Caco-2 (cell line): Measurements from ENCODE around the gene CR2. TPM values are rescaled to one million over a fixed set of nuclear protein-coding genes. Genes with fewer than 3 reads are reported as not detected.

Experiments
- BruUV-seq: library from RNA; stranded (reverse); fragments of 400-500 nt; replicated peaks from 2 replicates; lab custom pipeline; 2021; lab: Mats Ljungman, UMichigan
- CTCF ChIA-PET: fragments of 300-600 bp; sonication (Branson Sonifier 250); formaldehyde crosslinking; loops from one replicate; lab custom pipeline; 2022; ENCODE audit warnings: antibody characterized with exemption; lab: Charles Lee
- POLR2A ChIA-PET: fragments of 300-600 bp; sonication (Branson Sonifier 250); formaldehyde crosslinking; loops from one replicate; lab custom pipeline; 2022; ENCODE audit warnings: antibody characterized with exemption; lab: Charles Lee
- DNase-seq, 2 experiments: peaks; one replicate each; pipeline versions ENCODE4 v3.0.0 to v3.0.0-alpha.2; 2020 to 2022
- H3K27me3 ChIP-seq: replicated peaks from 2 replicates; pipeline ENCODE4 v1.6.0; 2011; ENCODE audit warnings: low read length; ENCODE audit not compliant: control insufficient read depth, insufficient read depth
- H3K36me3 ChIP-seq: 2 replicates; pipeline ENCODE4 v1.5.1; 2011; ENCODE audit warnings: low read length; ENCODE audit not compliant: control insufficient read depth, insufficient read depth
- H3K4me1 ChIP-seq: fragments of 250-450 bp; sonication (Bioruptor Pico); 2 replicates; pipeline ENCODE4 v1.5.1; 2020; ENCODE audit warnings: mild to moderate bottlenecking
- H3K4me3 ChIP-seq: 2 replicates; pipeline ENCODE4 v1.5.1; 2011; ENCODE audit warnings: low read depth, mild to moderate bottlenecking, control low read depth, low read length
- H3K9me3 ChIP-seq: fragments of 250-450 bp; sonication (Bioruptor Pico); 2 replicates; pipeline ENCODE4 v1.5.1; 2020; ENCODE audit warnings: mild to moderate bottlenecking, moderate library complexity
- H3K27ac Mint-ChIP-seq: one replicate; pipeline ENCODE4 v1.8.0; 2022; ENCODE audit warnings: mixed read lengths; ENCODE audit not compliant: unreplicated experiment
- H3K27me3 Mint-ChIP-seq: one replicate; pipeline ENCODE4 v1.8.0; 2022; ENCODE audit warnings: mixed read lengths; ENCODE audit not compliant: insufficient read depth, unreplicated experiment
- H3K36me3 Mint-ChIP-seq: one replicate; pipeline ENCODE4 v1.8.0; 2022; ENCODE audit warnings: mild to moderate bottlenecking, mixed read lengths; ENCODE audit not compliant: insufficient read depth, unreplicated experiment
- H3K4me1 Mint-ChIP-seq: one replicate; pipeline ENCODE4 v1.8.0; 2022; ENCODE audit warnings: low read depth, mixed read lengths; ENCODE audit not compliant: unreplicated experiment
- H3K4me3 Mint-ChIP-seq: one replicate; pipeline ENCODE4 v1.8.0; 2022; ENCODE audit warnings: mild to moderate bottlenecking, moderate library complexity, mixed read lengths; ENCODE audit not compliant: unreplicated experiment
- H3K9me3 Mint-ChIP-seq: one replicate; pipeline ENCODE4 v1.8.0; 2022; ENCODE audit warnings: mixed read lengths; ENCODE audit not compliant: unreplicated experiment
- intact Hi-C: fragments of 100-400 bp; cut with micrococcal nuclease; formaldehyde crosslinking; loops from one replicate; pipeline ENCODE4 v1.10.0; 2022; ENCODE audit not compliant: unreplicated experiment
- total RNA-seq: library from RNA; stranded (reverse); gene quantifications from 2 replicates; pipeline ENCODE4 v1.2.3, GENCODE V29; 2022
- TF ChIP-seq, protein P1 (sequence below), 2 experiments: fragments of 200-600 bp in 1 of 2; IDR thresholded peaks; 1 replicate in 1 of 2; 2 replicates in 1 of 2; pipeline versions ENCODE4 v1.5.1 to v1.8.0; 2011 to 2022; ENCODE audit warnings: antibody characterized with exemption in 1 of 2, control low read depth in 1 of 2, inconsistent platforms in 1 of 2, low read depth in 1 of 2, low read length in 1 of 2, mild to moderate bottlenecking in 1 of 2, moderate library complexity in 1 of 2; ENCODE audit not compliant: insufficient read depth in 1 of 2, severe bottlenecking in 1 of 2, unreplicated experiment in 1 of 2

Gene CR2
- total RNA-seq, 1 experiment from 2014 or later, result 0.34 TPM

GRCh38 chr1:207405814-207406213, 48.3 kb upstream of the CR2 start:
- no peaks in the 10 kb centered on the region for H3K27me3 ChIP-seq
- no peaks in the 10 kb centered on the region for H3K9me3 ChIP-seq
- Mint-ChIP-seq H3K27ac (no peak overlapping the region), H3K4me3 (no peak overlapping the region), H3K9me3 (no peaks in the 10 kb centered on the region), H3K36me3 (no peaks in the 10 kb centered on the region), H3K27me3 (no peaks in the 10 kb centered on the region), H3K4me1 (no peaks in the 10 kb centered on the region)
- CTCF ChIA-PET, result interaction anchor here (0.7 to 1.8 kb wide), 4 partner anchors 9 to 353 kb away, joined by 3 to 14 read pairs (median 6); partner anchors contain the start of gene PFKFB2
- TF ChIP-seq, protein P1, sequence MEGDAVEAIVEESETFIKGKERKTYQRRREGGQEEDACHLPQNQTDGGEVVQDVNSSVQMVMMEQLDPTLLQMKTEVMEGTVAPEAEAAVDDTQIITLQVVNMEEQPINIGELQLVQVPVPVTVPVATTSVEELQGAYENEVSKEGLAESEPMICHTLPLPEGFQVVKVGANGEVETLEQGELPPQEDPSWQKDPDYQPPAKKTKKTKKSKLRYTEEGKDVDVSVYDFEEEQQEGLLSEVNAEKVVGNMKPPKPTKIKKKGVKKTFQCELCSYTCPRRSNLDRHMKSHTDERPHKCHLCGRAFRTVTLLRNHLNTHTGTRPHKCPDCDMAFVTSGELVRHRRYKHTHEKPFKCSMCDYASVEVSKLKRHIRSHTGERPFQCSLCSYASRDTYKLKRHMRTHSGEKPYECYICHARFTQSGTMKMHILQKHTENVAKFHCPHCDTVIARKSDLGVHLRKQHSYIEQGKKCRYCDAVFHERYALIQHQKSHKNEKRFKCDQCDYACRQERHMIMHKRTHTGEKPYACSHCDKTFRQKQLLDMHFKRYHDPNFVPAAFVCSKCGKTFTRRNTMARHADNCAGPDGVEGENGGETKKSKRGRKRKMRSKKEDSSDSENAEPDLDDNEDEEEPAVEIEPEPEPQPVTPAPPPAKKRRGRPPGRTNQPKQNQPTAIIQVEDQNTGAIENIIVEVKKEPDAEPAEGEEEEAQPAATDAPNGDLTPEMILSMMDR (IDR thresholded peaks at IDR 0.05; ENCODE audit: insufficient read depth in 1 of 2, low read depth in 1 of 2, low read length in 1 of 2, severe bottlenecking in 1 of 2, unreplicated experiment in 1 of 2), result no peak
- no peaks in the 10 kb centered on the region for H3K36me3 ChIP-seq
- POLR2A ChIA-PET, result interaction anchor here (1.2 kb wide), 1 partner anchor 353 kb away, joined by 3 read pairs; no protein-coding TSS in a partner anchor
- BruUV-seq, result no TSS peak
- H3K4me1 ChIP-seq, result 0 out of 2 replicates have a peak, but pooled peaks cover 4% of the 10 kb centered on the region
- no peak overlapping the region for H3K4me3 ChIP-seq
- intact Hi-C loops, result loop anchor here (1.0 to 10.0 kb wide), 4 partner anchors 91 to 322 kb away; partner anchors contain the start of gene CR1
- DNase-seq, result no peak

GRCh38 chr1:207407655-207408260, 46.4 kb upstream of the CR2 start:
- TF ChIP-seq, protein P1 (IDR thresholded peaks at IDR 0.05; ENCODE audit: insufficient read depth in 1 of 2, low read depth in 1 of 2, low read length in 1 of 2, severe bottlenecking in 1 of 2, unreplicated experiment in 1 of 2), result no peak
- POLR2A ChIA-PET, result no interaction called here
- no peaks in the 10 kb centered on the region for H3K27me3 ChIP-seq
- Mint-ChIP-seq H3K9me3 (no peaks in the 10 kb centered on the region), H3K27me3 (no peaks in the 10 kb centered on the region), H3K4me1 (no peaks in the 10 kb centered on the region), H3K36me3 (no peaks in the 10 kb centered on the region), H3K27ac (no peak overlapping the region), H3K4me3 (no peak overlapping the region)
- BruUV-seq, result no TSS peak
- 0 out of 2 replicates have a peak, but pooled peaks cover 4% of the 10 kb centered on the region for H3K4me1 ChIP-seq
- H3K36me3 ChIP-seq, result no peaks in the 10 kb centered on the region
- H3K4me3 ChIP-seq, result no peak overlapping the region
- no peak for DNase-seq
- intact Hi-C loops, result loop anchor here (5.0 to 10.0 kb wide), 2 partner anchors 90 to 163 kb away; partner anchors contain the start of gene CR1
- no peaks in the 10 kb centered on the region for H3K9me3 ChIP-seq
- CTCF ChIA-PET, result no interaction called here

GRCh38 chr1:207412845-207413244, 41.3 kb upstream of the CR2 start:
- Mint-ChIP-seq H3K27me3 (no peaks in the 10 kb centered on the region), H3K36me3 (no peaks in the 10 kb centered on the region), H3K27ac (no peak overlapping the region), H3K9me3 (no peaks in the 10 kb centered on the region), H3K4me1 (no peaks in the 10 kb centered on the region), H3K4me3 (no peak overlapping the region)
- ChIA-PET CTCF (no interaction called here), POLR2A (interaction anchor here (0.6 kb wide), 1 partner anchor 16 kb away, joined by 4 read pairs; no protein-coding TSS in a partner anchor)
- TF ChIP-seq, protein P1 (IDR thresholded peaks at IDR 0.05; ENCODE audit: insufficient read depth in 1 of 2, low read depth in 1 of 2, low read length in 1 of 2, severe bottlenecking in 1 of 2, unreplicated experiment in 1 of 2), result no peak
- DNase-seq, result no peak
- no peak overlapping the region for H3K4me3 ChIP-seq
- H3K4me1 ChIP-seq, result no peaks in the 10 kb centered on the region
- no peaks in the 10 kb centered on the region for H3K27me3 ChIP-seq
- no TSS peak for BruUV-seq
- no peaks in the 10 kb centered on the region for H3K9me3 ChIP-seq
- H3K36me3 ChIP-seq, result no peaks in the 10 kb centered on the region
- intact Hi-C loops, result no loop called here
